ENCODE results near the gene CCDC47.

Gene CCDC47

DNA sequence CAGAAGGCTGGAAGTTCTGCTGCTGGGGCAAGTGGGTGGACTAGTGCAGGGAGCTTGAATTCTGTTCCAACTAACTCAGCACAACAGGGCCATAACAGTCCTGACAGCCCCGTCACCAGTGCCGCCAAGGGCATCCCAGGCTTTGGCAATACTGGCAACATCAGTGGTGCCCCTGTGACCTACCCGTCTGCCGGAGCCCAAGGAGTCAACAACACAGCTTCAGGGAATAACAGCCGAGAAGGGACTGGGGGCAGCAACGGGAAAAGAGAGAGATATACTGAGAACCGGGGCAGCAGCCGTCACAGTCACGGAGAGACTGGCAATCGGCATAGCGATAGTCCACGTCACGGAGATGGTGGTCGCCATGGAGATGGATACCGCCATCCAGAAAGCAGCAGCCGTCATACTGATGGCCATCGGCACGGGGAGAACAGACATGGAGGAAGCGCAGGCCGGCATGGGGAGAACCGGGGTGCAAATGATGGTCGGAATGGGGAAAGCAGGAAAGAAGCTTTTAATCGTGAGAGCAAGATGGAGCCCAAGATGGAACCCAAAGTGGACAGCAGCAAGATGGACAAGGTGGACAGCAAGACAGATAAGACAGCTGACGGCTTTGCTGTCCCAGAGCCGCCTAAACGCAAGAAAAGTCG is 44.5 kb upstream of the CCDC47 start:
- TF ChIP-seq, protein P1, sequence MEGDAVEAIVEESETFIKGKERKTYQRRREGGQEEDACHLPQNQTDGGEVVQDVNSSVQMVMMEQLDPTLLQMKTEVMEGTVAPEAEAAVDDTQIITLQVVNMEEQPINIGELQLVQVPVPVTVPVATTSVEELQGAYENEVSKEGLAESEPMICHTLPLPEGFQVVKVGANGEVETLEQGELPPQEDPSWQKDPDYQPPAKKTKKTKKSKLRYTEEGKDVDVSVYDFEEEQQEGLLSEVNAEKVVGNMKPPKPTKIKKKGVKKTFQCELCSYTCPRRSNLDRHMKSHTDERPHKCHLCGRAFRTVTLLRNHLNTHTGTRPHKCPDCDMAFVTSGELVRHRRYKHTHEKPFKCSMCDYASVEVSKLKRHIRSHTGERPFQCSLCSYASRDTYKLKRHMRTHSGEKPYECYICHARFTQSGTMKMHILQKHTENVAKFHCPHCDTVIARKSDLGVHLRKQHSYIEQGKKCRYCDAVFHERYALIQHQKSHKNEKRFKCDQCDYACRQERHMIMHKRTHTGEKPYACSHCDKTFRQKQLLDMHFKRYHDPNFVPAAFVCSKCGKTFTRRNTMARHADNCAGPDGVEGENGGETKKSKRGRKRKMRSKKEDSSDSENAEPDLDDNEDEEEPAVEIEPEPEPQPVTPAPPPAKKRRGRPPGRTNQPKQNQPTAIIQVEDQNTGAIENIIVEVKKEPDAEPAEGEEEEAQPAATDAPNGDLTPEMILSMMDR (conservative IDR thresholded peaks at IDR 0.05) = no peak
- TF ChIP-seq ZFX (IDR thresholded peaks at IDR 0.05) = no peak

GRCh38 chr17:63816669-63817068 is 43.3 kb upstream of the CCDC47 start:
- TF ChIP-seq ZFX (IDR thresholded peaks at IDR 0.05) = no peak
- TF ChIP-seq, protein P1 (conservative IDR thresholded peaks at IDR 0.05) = no peak
- H3K27ac ChIP-seq = no peak overlapping the region

More for the DNA sequence above, 44.5 kb upstream of the CCDC47 start:
- no peak overlapping the region for H3K27ac ChIP-seq

DNA sequence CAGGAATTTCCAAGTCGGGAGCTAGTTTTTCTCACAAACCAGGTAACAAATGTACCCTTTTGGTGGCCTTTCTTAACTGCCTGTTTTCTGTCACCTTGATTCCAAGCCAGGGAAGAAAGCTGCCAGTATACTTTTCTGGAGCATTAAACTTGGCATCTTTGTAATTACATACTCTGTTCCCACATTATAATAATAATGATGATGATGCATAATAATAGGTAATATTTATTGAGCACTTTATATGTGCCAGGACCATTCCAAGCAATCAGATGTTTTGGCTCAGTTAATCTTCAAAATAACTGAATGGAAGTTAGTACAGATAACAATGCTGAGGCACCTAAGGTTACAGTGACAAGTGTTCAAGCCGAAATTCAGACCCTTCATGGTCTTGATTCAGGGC is 42.7 kb upstream of the CCDC47 start:
- no peak overlapping the region for H3K27ac ChIP-seq
- no peak for TF ChIP-seq ZFX (IDR thresholded peaks at IDR 0.05)
- TF ChIP-seq, protein P1 (conservative IDR thresholded peaks at IDR 0.05) = no peak

- TF ChIP-seq, protein P1 (conservative IDR thresholded peaks at IDR 0.05) = no peak
- TF ChIP-seq ZFX (IDR thresholded peaks at IDR 0.05) = no peak
- H3K27ac ChIP-seq = no peak overlapping the region
Measured at GRCh38 chr17:63809970-63810369, 36.6 kb upstream of the CCDC47 start.

DNA sequence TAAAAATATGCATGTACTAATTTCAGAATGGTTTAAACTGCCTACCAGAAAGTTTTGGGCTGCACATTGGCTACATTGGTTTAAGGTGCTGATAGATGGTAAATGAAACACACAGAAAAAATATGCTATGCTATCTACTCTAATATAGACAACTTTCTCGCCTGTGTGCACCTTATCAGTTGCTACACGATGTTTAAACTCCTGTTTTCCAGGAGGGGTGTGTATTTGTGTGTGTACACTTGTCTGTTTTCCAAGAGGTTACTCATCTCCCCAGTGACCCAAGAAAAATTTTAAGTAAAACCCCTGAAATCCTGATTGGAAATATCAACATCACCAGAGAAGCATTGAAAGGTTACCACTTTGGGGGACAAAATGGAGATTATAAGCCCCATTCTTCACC is 32.2 kb upstream of the CCDC47 start:
- no peak for TF ChIP-seq ZFX (IDR thresholded peaks at IDR 0.05)
- TF ChIP-seq, protein P1 (conservative IDR thresholded peaks at IDR 0.05) = no peak
- H3K27ac ChIP-seq = no peak overlapping the region

DNA sequence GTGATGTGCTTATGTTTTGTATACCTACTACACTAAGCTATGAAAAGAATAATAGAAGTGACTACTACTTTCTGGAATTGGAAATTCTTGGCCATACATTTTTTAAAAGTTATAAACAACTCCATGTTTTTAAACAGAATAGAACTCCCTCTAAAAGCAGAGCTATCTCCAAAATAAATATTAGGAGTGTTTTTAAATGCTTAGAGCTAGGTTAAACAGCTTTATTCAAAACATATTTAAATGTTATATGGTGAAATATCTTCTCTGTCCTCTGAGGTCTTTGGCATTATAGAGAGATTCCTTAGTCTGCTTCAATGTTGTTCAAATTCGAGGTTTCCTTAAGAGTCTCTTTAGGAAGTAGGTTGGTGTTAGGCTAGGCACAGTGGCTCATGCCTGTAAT is 30.9 kb upstream of the CCDC47 start:
- no peak for TF ChIP-seq ZFX (IDR thresholded peaks at IDR 0.05)
- TF ChIP-seq, protein P1 (conservative IDR thresholded peaks at IDR 0.05) = no peak
- no peak overlapping the region for H3K27ac ChIP-seq

DNA sequence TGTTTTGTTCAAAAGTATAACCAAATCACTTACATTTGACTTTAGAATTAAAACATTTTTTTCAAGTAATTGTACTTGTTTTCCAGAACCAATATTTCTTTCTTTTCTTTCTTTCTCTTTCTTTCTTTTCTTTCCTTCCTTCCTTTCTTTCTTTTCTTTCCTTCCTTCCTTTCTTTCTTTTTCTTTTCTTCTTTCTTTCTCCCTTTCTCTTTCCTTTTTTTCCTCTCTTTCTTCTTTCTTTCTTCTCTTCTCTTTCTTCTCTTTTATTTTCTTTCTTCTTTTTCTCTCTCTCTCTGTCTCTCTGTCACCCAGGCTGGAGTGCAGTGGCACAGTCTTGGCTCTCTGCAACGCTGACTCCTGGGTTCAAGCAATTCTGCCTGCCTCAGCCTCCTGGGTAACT is 27.4 kb upstream of the CCDC47 start:
- no peak overlapping the region for H3K27ac ChIP-seq
- no peak for TF ChIP-seq ZFX (IDR thresholded peaks at IDR 0.05)
- TF ChIP-seq, protein P1 (conservative IDR thresholded peaks at IDR 0.05) = no peak
